IMR-90 (cell line): ENCODE data around the gene AQP12B. TPM values are rescaled to one million over a fixed set of nuclear protein-coding genes. Genes with fewer than 3 reads are reported as not detected.

Experiments used
- ATAC-seq: fragments of 200-7000 bp; cut with Tn5 transposase; 2 replicates; pipeline ENCODE4 v1.9.1; 2020; ENCODE audit warnings: low read depth, mild to moderate bottlenecking, moderate library complexity
- BruUV-seq: library from RNA; stranded (reverse); fragments of 400-500 nt; replicated peaks from 2 replicates; lab custom pipeline; 2021; lab: Mats Ljungman, UMichigan
- CTCF ChIA-PET: fragments of 300-600 bp; formaldehyde crosslinking; extraction: SDS; loops from one replicate; lab custom pipeline; 2021; ENCODE audit warnings: antibody characterized with exemption; lab: Yijun Ruan, JAX
- POLR2A ChIA-PET: fragments of 300-600 bp; sonication (Branson Sonifier 250); formaldehyde crosslinking; loops from one replicate; lab custom pipeline; 2022; ENCODE audit warnings: antibody characterized with exemption; ENCODE audit not compliant: unreplicated experiment; lab: Charles Lee
- DNase-seq: peaks from one replicate; pipeline ENCODE4 v3.0.0; 2013
- H2AFZ ChIP-seq: replicated peaks from 2 replicates; pipeline ENCODE3; 2013; ENCODE audit warnings: low read length, mild to moderate bottlenecking; ENCODE audit not compliant: poor library complexity
- H2AK5ac ChIP-seq: 2 replicates; pipeline ENCODE4 v1.6.1; 2013; ENCODE audit warnings: low read depth, low read length, inconsistent platforms
- H2AK9ac ChIP-seq: replicated peaks from 2 replicates; pipeline ENCODE3; 2013; ENCODE audit warnings: mild to moderate bottlenecking, low read depth, low read length, moderate library complexity; ENCODE audit not compliant: poor library complexity
- H2BK120ac ChIP-seq: 2 replicates; pipeline ENCODE4 v1.6.1; 2013; ENCODE audit warnings: low read depth, low read length, inconsistent platforms
- H2BK15ac ChIP-seq: 3 replicates; pipeline ENCODE4 v1.6.1; 2013; ENCODE audit warnings: low read depth, low read length, inconsistent platforms
- H2BK20ac ChIP-seq: 2 replicates; pipeline ENCODE4 v1.6.1; 2013; ENCODE audit warnings: low read depth, mild to moderate bottlenecking, inconsistent platforms, low read length, moderate library complexity
- H2BK5ac ChIP-seq: 2 replicates; pipeline ENCODE4 v1.6.1; 2013; ENCODE audit warnings: mild to moderate bottlenecking, low read depth, low read length, inconsistent platforms; ENCODE audit not compliant: poor library complexity, severe bottlenecking
- H3K14ac ChIP-seq: replicated peaks from 2 replicates; pipeline ENCODE4 v1.6.1; 2013; ENCODE audit warnings: low read depth, low read length, inconsistent platforms
- H3K18ac ChIP-seq: 2 replicates; pipeline ENCODE4 v1.6.1; 2013; ENCODE audit warnings: low read depth, low read length, control low read depth
- H3K23ac ChIP-seq: 2 replicates; pipeline ENCODE4 v1.6.1; 2013; ENCODE audit warnings: low read depth, low read length, inconsistent platforms
- H3K27ac ChIP-seq: 2 replicates; pipeline ENCODE4 v1.5.1; 2013; ENCODE audit warnings: mild to moderate bottlenecking, control low read depth, low read length; ENCODE audit not compliant: insufficient read depth
- H3K27me3 ChIP-seq: 2 replicates; pipeline ENCODE4 v1.6.1; 2013; ENCODE audit warnings: low read length; ENCODE audit not compliant: control insufficient read depth, insufficient read depth
- H3K36me3 ChIP-seq: 2 replicates; pipeline ENCODE4 v1.6.1; 2013; ENCODE audit warnings: low read length, mixed read lengths; ENCODE audit not compliant: control insufficient read depth, insufficient read depth
- H3K4ac ChIP-seq: 2 replicates; pipeline ENCODE4 v1.6.1; 2013; ENCODE audit warnings: low read depth, low read length, inconsistent platforms
- H3K4me1 ChIP-seq: 2 replicates; pipeline ENCODE4 v1.6.1; 2013; ENCODE audit warnings: low read length, mixed read lengths; ENCODE audit not compliant: control insufficient read depth, insufficient read depth
- H3K4me2 ChIP-seq: 2 replicates; pipeline ENCODE4 v1.6.1; 2013; ENCODE audit warnings: low read depth, mild to moderate bottlenecking, control low read depth, low read length, moderate library complexity
- H3K4me3 ChIP-seq: 2 replicates; pipeline ENCODE4 v1.5.1; 2013; ENCODE audit warnings: low read depth, mild to moderate bottlenecking, control low read depth, low read length, moderate library complexity; ENCODE audit not compliant: insufficient read depth
- H3K56ac ChIP-seq: 2 replicates; pipeline ENCODE4 v1.6.1; 2013; ENCODE audit warnings: low read length, inconsistent platforms; ENCODE audit not compliant: insufficient read depth; ENCODE audit errors: extremely low read depth
- H3K79me1 ChIP-seq, 2 experiments: 2 replicates each; pipeline ENCODE4 v1.6.1; 2013; ENCODE audit warnings: low read length in 2 of 2, inconsistent platforms in 1 of 2, low read depth in 1 of 2
- H3K9ac ChIP-seq: 2 replicates; pipeline ENCODE4 v1.6.1; 2013; ENCODE audit warnings: low read depth, low read length, control low read depth
- H3K9me1 ChIP-seq: 2 replicates; pipeline ENCODE4 v1.6.1; 2013; ENCODE audit warnings: low read length, inconsistent platforms; ENCODE audit not compliant: insufficient read depth
- H3K9me3 ChIP-seq: 2 replicates; pipeline ENCODE4 v1.6.1; 2013; ENCODE audit warnings: low read length; ENCODE audit not compliant: control insufficient read depth, insufficient read depth
- H4K20me1 ChIP-seq: 2 replicates; pipeline ENCODE4 v1.6.1; 2013; ENCODE audit warnings: low read length, inconsistent platforms; ENCODE audit not compliant: insufficient read depth
- H4K5ac ChIP-seq: 2 replicates; pipeline ENCODE4 v1.6.1; 2013; ENCODE audit warnings: mild to moderate bottlenecking, low read depth, low read length, control low read depth
- H4K8ac ChIP-seq, 2 experiments: 2 replicates each; pipeline ENCODE4 v1.6.1; 2013; ENCODE audit warnings: low read depth in 2 of 2, low read length in 2 of 2, control low read depth in 1 of 2, inconsistent platforms in 1 of 2
- H4K91ac ChIP-seq: 2 replicates; pipeline ENCODE4 v1.6.1; 2013; ENCODE audit warnings: low read depth, low read length, inconsistent platforms; ENCODE audit not compliant: insufficient read depth
- BHLHE40 ChIP-seq: fragments of 150-350 bp; IDR thresholded peaks from 2 replicates; pipeline ENCODE4 v1.6.1; 2016; ENCODE audit warnings: mild to moderate bottlenecking, low read depth, low read length
- CEBPB ChIP-seq: IDR thresholded peaks from 2 replicates; pipeline ENCODE4 v1.6.1; 2012; ENCODE audit warnings: low read depth, low read length, improper control_type of control experiment
- CHD1 ChIP-seq: IDR thresholded peaks from 2 replicates; pipeline ENCODE4 v1.6.1; 2012; ENCODE audit warnings: low read depth, low read length, improper control_type of control experiment
- CTCF ChIP-seq: conservative IDR thresholded peaks from 2 replicates; pipeline ENCODE4 v1.5.1; 2012; ENCODE audit warnings: mild to moderate bottlenecking, low read depth, low read length, improper control_type of control experiment
- FOS ChIP-seq: fragments of 150-350 bp; IDR thresholded peaks from 2 replicates; pipeline ENCODE4 v1.6.1; 2016; ENCODE audit warnings: low read depth, low read length
- MAFK ChIP-seq: IDR thresholded peaks from 2 replicates; pipeline ENCODE4 v1.6.1; 2012; ENCODE audit warnings: low read depth, low read length, improper control_type of control experiment
- MAZ ChIP-seq: IDR thresholded peaks from 2 replicates; pipeline ENCODE4 v1.6.1; 2012; ENCODE audit warnings: low read depth, mild to moderate bottlenecking, low read length, improper control_type of control experiment, moderate library complexity, borderline replicate concordance
- MXI1 ChIP-seq: IDR thresholded peaks from 2 replicates; pipeline ENCODE4 v1.6.1; 2012; ENCODE audit warnings: low read depth, mild to moderate bottlenecking, low read length, moderate library complexity, borderline replicate concordance
- NFE2L2 ChIP-seq: fragments of 150-350 bp; IDR thresholded peaks from 2 replicates; pipeline ENCODE4 v1.6.1; 2016; ENCODE audit warnings: low read depth, mild to moderate bottlenecking, low read length
- POLR2A ChIP-seq: IDR thresholded peaks from 2 replicates; pipeline ENCODE4 v1.6.1; 2012; ENCODE audit warnings: mild to moderate bottlenecking, low read depth, low read length
- RAD21 ChIP-seq: IDR thresholded peaks from 2 replicates; pipeline ENCODE4 v1.6.1; 2012; ENCODE audit warnings: low read length, improper control_type of control experiment
- RFX5 ChIP-seq: IDR thresholded peaks from 2 replicates; pipeline ENCODE4 v1.8.0; 2012; ENCODE audit warnings: low read depth, mild to moderate bottlenecking, low read length, moderate library complexity
- SMC3 ChIP-seq: fragments of 150-350 bp; IDR thresholded peaks from 2 replicates; pipeline ENCODE4 v1.6.1; 2016; ENCODE audit warnings: low read depth, mild to moderate bottlenecking, antibody characterized with exemption, low read length, moderate library complexity
- WGBS, 2 experiments: methylation state at CpG; one replicate each; pipeline versions ENCODE4 v1.1.5 to v1.1.7; 2013; ENCODE audit warnings: missing lambda C conversion rate in 2 of 2; ENCODE audit not compliant: insufficient read length in 1 of 2; ENCODE audit errors: extremely low coverage in 2 of 2; 5-methylcytosine and 5-hydroxymethylcytosine counted together
- dilution Hi-C: fragments of 300-500 bp; cut with HindIII; formaldehyde crosslinking; loops from one replicate; pipeline ENCODE4 v1.14.3; 2018; ENCODE audit warnings: low sequenced_read_pairs; ENCODE audit not compliant: unreplicated experiment
- in situ Hi-C: fragments of 300-500 bp; cut with MboI; formaldehyde crosslinking; loops from 3 replicates; pipeline ENCODE4 v1.14.3; 2019; ENCODE audit warnings: low sequenced_read_pairs, inconsistent platforms, mixed read lengths
- intact Hi-C: fragments of 100-400 bp; cut with micrococcal nuclease; formaldehyde crosslinking; loops from 2 replicates; pipeline ENCODE4 v1.10.0; 2022
- polyA plus RNA-seq, 3 experiments: library from polyadenylated mRNA; depleted of rRNA; stranded (reverse); fragments of >200 nt; gene quantifications; 2 replicates each; pipeline ENCODE4 v1.2.3, GENCODE V29; 2012; ENCODE audit warnings: low replicate concordance in 1 of 3
- total RNA-seq: library from RNA; depleted of rRNA; stranded (reverse); fragments of >200 nt; gene quantifications from 2 replicates; pipeline ENCODE4 v1.2.3, GENCODE V29; 2012
- TF ChIP-seq, protein P1 (sequence below): fragments of 150-350 bp; IDR thresholded peaks from 2 replicates; pipeline ENCODE4 v1.6.1; 2017; ENCODE audit warnings: mild to moderate bottlenecking, antibody characterized with exemption, low read length, low read depth
- TF ChIP-seq, protein P2 (sequence below): fragments of 150-350 bp; IDR thresholded peaks from 2 replicates; pipeline ENCODE4 v1.6.1; 2016; ENCODE audit warnings: low read depth, mild to moderate bottlenecking, low read length, moderate library complexity, borderline replicate concordance

Gene AQP12B
- total and polyA plus RNA-seq, 2 of the 4 experiments (the other 2 are of a cell fraction): not detected

- no peak overlapping the region for H3K18ac ChIP-seq
- no peaks in the 10 kb centered on the region for H3K9me1 ChIP-seq
- intact Hi-C loops (no loop called here), dilution Hi-C loops (no loop called here), in situ Hi-C loops (no loop called here)
- no peak overlapping the region for H2BK15ac ChIP-seq
- H3K23ac ChIP-seq: no peak overlapping the region
- no peak overlapping the region for H4K5ac ChIP-seq
- no peak overlapping the region for H3K9ac ChIP-seq
- CTCF ChIA-PET: no interaction called here
- H2AK5ac ChIP-seq: no peak overlapping the region
- no peak overlapping the region for H2AK9ac ChIP-seq
- no peak for TF ChIP-seq CEBPB
- no peak for TF ChIP-seq MAFK
- no peak for TF ChIP-seq POLR2A
- no peak for TF ChIP-seq CTCF
- TF ChIP-seq, protein P1, sequence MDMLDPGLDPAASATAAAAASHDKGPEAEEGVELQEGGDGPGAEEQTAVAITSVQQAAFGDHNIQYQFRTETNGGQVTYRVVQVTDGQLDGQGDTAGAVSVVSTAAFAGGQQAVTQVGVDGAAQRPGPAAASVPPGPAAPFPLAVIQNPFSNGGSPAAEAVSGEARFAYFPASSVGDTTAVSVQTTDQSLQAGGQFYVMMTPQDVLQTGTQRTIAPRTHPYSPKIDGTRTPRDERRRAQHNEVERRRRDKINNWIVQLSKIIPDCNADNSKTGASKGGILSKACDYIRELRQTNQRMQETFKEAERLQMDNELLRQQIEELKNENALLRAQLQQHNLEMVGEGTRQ: no peak
- TF ChIP-seq MXI1: no peak
- TF ChIP-seq CHD1: no peak
- no peak for TF ChIP-seq NFE2L2
- TF ChIP-seq SMC3: no peak
- TF ChIP-seq RAD21: no peak
- no peak for TF ChIP-seq MAZ
- no peak for TF ChIP-seq RFX5
- TF ChIP-seq BHLHE40: no peak
- no peak for TF ChIP-seq FOS
- TF ChIP-seq, protein P2, sequence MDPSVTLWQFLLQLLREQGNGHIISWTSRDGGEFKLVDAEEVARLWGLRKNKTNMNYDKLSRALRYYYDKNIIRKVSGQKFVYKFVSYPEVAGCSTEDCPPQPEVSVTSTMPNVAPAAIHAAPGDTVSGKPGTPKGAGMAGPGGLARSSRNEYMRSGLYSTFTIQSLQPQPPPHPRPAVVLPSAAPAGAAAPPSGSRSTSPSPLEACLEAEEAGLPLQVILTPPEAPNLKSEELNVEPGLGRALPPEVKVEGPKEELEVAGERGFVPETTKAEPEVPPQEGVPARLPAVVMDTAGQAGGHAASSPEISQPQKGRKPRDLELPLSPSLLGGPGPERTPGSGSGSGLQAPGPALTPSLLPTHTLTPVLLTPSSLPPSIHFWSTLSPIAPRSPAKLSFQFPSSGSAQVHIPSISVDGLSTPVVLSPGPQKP: no peak
- no peak overlapping the region for H4K91ac ChIP-seq
- H2BK120ac ChIP-seq: no peak overlapping the region
- WGBS, 2 experiments: no CpG with 5 or more reads among the region's 17 CpGs
- H4K8ac ChIP-seq: no peak overlapping the region
- H3K14ac ChIP-seq: no peak overlapping the region
- no peak overlapping the region for H3K4me3 ChIP-seq
- ATAC-seq: no peak
- DNase-seq: no peak
- H4K20me1 ChIP-seq: no peaks in the 10 kb centered on the region
- POLR2A ChIA-PET: no interaction called here
- no peak overlapping the region for H3K56ac ChIP-seq
- H3K27ac ChIP-seq: no peak overlapping the region
- H2AFZ ChIP-seq: no peak overlapping the region
- peaks cover 4% of the 10 kb centered on the region; the same call in 1 of the 2 replicates for H3K9me3 ChIP-seq
- H2BK5ac ChIP-seq: no peak overlapping the region
- H3K4ac ChIP-seq: no peak overlapping the region
- H3K27me3 ChIP-seq: peaks cover 12% of the 10 kb centered on the region; the same call in 1 of the 2 replicates
- peaks cover 2% of the 10 kb centered on the region; the same call in 1 of the 2 replicates for H3K4me1 ChIP-seq
- H3K4me2 ChIP-seq: no peak overlapping the region
- H3K36me3 ChIP-seq: no peaks in the 10 kb centered on the region
- H3K79me1 ChIP-seq: no peaks in the 10 kb centered on the region
- no peak overlapping the region for H2BK20ac ChIP-seq
- BruUV-seq: no TSS peak
Measured at GRCh38 chr2:240627736-240628506, 54.8 kb downstream of the AQP12B start.
